ENCODE measurements around the gene MTERF1.

The MTERF1 gene

GRCh38 chr7:91827169-91827568 is 53.3 kb downstream of the MTERF1 start:
- no peak for DNase-seq

GRCh38 chr7:91826377-91826776 is 54.1 kb downstream of the MTERF1 start:
- no peak for DNase-seq

GRCh38 chr7:91824201-91824600 is 56.3 kb downstream of the MTERF1 start:
- no peak for DNase-seq

Data from SIG-M5 (cell line).